ENCODE results near the gene CWC25.

CWC25 gene

GRCh38 chr17:38779965-38780752 lies 45.0 kb downstream of the CWC25 start:
- DNase-seq: no peak

- no peak for DNase-seq
Observed at GRCh38 chr17:38777641-38778250, 47.4 kb downstream of the CWC25 start.

GRCh38 chr17:38773258-38773657 lies 51.9 kb downstream of the CWC25 start:
- DNase-seq: no peak

GRCh38 chr17:38768417-38768816 lies 56.7 kb downstream of the CWC25 start:
- DNase-seq: no peak

GRCh38 chr17:38766341-38766740 lies 58.8 kb downstream of the CWC25 start:
- no peak for DNase-seq

- DNase-seq: no peak
Observed at GRCh38 chr17:38762231-38762630, 62.9 kb downstream of the CWC25 start.

- no peak for DNase-seq
Observed at GRCh38 chr17:38761612-38762011, 63.5 kb downstream of the CWC25 start.

- DNase-seq: no peak
Observed at GRCh38 chr17:38753071-38753506, 72.0 kb downstream of the CWC25 start.

- DNase-seq: peak; percentile 99
Observed at GRCh38 chr17:38752308-38753070, 72.6 kb downstream of the CWC25 start, which contains the start of gene PSMB3. Gene PSMB3, plus strand, starts transcription at chr17:38752741. Its CDS starts 86 bp downstream, at chr17:38752827.

GRCh38 chr17:38751808-38752307 lies 73.3 kb downstream of the CWC25 start:
- peak; percentile 75 for DNase-seq

GRCh38 chr17:38751144-38751807 lies 73.8 kb downstream of the CWC25 start:
- peak; percentile 47 for DNase-seq

Data from NCI-H1105 treated with DMSO at 0.1 percent for 48 hours (cell line).